HEK293T (cell line): ENCODE measurements around the gene TEX38.

Experiments used
- CTCF ChIA-PET: fragments of 350-600 bp; formaldehyde crosslinking; extraction: SDS; loops from one replicate; lab custom pipeline; 2021; ENCODE audit warnings: antibody characterized with exemption, inconsistent platforms; lab: Yijun Ruan, JAX
- POLR2A ChIA-PET: fragments of 350-600 bp; formaldehyde crosslinking; extraction: SDS; loops from one replicate; lab custom pipeline; 2020; ENCODE audit warnings: antibody characterized with exemption, inconsistent platforms; lab: Yijun Ruan, JAX
- DNase-seq: peaks from one replicate; pipeline ENCODE4 v3.0.0; 2012; ENCODE audit warnings: mixed read lengths; ENCODE audit errors: extremely low spot score
- ARNT ChIP-seq: fragments of 450-650 bp; IDR thresholded peaks from 2 replicates; pipeline ENCODE4 v1.6.1; 2017; ENCODE audit warnings: mild to moderate bottlenecking
- BHLHE40 ChIP-seq: fragments of 450-650 bp; IDR thresholded peaks from 2 replicates; pipeline ENCODE4 v1.6.1; 2016; ENCODE audit warnings: mild to moderate bottlenecking, moderate library complexity, borderline replicate concordance
- CTBP1 ChIP-seq: fragments of 450-650 bp; IDR thresholded peaks from 2 replicates; pipeline ENCODE4 v1.6.1; 2016; ENCODE audit warnings: borderline replicate concordance
- ELF4 ChIP-seq: fragments of 450-650 bp; IDR thresholded peaks from 2 replicates; pipeline ENCODE4 v1.6.1; 2017; ENCODE audit warnings: antibody characterized with exemption
- FOXA1 ChIP-seq: fragments of 450-650 bp; IDR thresholded peaks from 2 replicates; pipeline ENCODE4 v1.6.1; 2016; ENCODE audit warnings: mild to moderate bottlenecking
- FOXK2 ChIP-seq: fragments of 450-650 bp; IDR thresholded peaks from 2 replicates; pipeline ENCODE4 v1.6.1; 2016; ENCODE audit warnings: mild to moderate bottlenecking
- FOXM1 ChIP-seq: fragments of 450-650 bp; IDR thresholded peaks from 2 replicates; pipeline ENCODE4 v1.6.1; 2017; ENCODE audit warnings: mild to moderate bottlenecking, borderline replicate concordance
- HDGF ChIP-seq: fragments of 450-650 bp; IDR thresholded peaks from 2 replicates; pipeline ENCODE4 v1.6.1; 2017; ENCODE audit warnings: antibody characterized with exemption, borderline replicate concordance
- L3MBTL2 ChIP-seq: fragments of 450-650 bp; conservative IDR thresholded peaks from 2 replicates; pipeline ENCODE4 v1.6.1; 2016; ENCODE audit warnings: mild to moderate bottlenecking
- LEF1 ChIP-seq: fragments of 450-650 bp; IDR thresholded peaks from 2 replicates; pipeline ENCODE4 v1.6.1; 2017; ENCODE audit warnings: mild to moderate bottlenecking, borderline replicate concordance
- NFRKB ChIP-seq: fragments of 450-650 bp; IDR thresholded peaks from 2 replicates; pipeline ENCODE4 v1.6.1; 2016; ENCODE audit warnings: mild to moderate bottlenecking, moderate library complexity
- PKNOX1 ChIP-seq: fragments of 450-650 bp; IDR thresholded peaks from 2 replicates; pipeline ENCODE4 v1.6.1; 2016
- SP1 ChIP-seq: fragments of 450-650 bp; IDR thresholded peaks from 2 replicates; pipeline ENCODE4 v1.6.1; 2017
- SUZ12 ChIP-seq: fragments of 450-650 bp; IDR thresholded peaks from 2 replicates; pipeline ENCODE4 v1.6.1; 2016; ENCODE audit warnings: mild to moderate bottlenecking
- TARDBP ChIP-seq: fragments of 450-650 bp; IDR thresholded peaks from 2 replicates; pipeline ENCODE4 v1.6.1; 2016
- ZNF384 ChIP-seq: fragments of 450-650 bp; IDR thresholded peaks from 2 replicates; pipeline ENCODE4 v1.6.1; 2016

The TEX38 gene

GRCh38 chr1:46681333-46682034 is 9.8 kb downstream of the TEX38 start:
- DNase-seq = no peak
- TF ChIP-seq HDGF (no peak), L3MBTL2 (no peak), FOXK2 (no peak), FOXA1 (no peak), NFRKB (no peak), SP1 (no peak), SUZ12 (no peak), TARDBP (no peak), CTBP1 (no peak), PKNOX1 (no peak), ELF4 (no peak), ZNF384 (no peak), LEF1 (no peak), FOXM1 (no peak), ARNT (no peak), BHLHE40 (no peak)
- ChIA-PET CTCF (no interaction called here), POLR2A (interaction anchor here (1.3 kb wide), 1 partner anchor 10 kb away, joined by 4 read pairs; the partner anchor contains the start of gene TEX38)

GRCh38 chr1:46682064-46682463 is 10.4 kb downstream of the TEX38 start:
- ChIA-PET CTCF (no interaction called here), POLR2A (no interaction called here)
- DNase-seq = no peak

GRCh38 chr1:46684670-46685069 is 13.0 kb downstream of the TEX38 start:
- TF ChIP-seq ZNF384 (no peak), NFRKB (no peak), CTBP1 (no peak), TARDBP (no peak), SP1 (no peak), ELF4 (no peak), ARNT (no peak), PKNOX1 (no peak), LEF1 (no peak), BHLHE40 (no peak), FOXA1 (no peak), FOXK2 (no peak), L3MBTL2 (no peak), HDGF (no peak), FOXM1 (no peak), SUZ12 (no peak)

More at GRCh38 chr1:46682064-46682463, 10.4 kb downstream of the TEX38 start:
- no peak for TF ChIP-seq NFRKB
- TF ChIP-seq ZNF384 = no peak
- TF ChIP-seq FOXA1 = no peak
- TF ChIP-seq SP1 = no peak
- no peak for TF ChIP-seq SUZ12
- TF ChIP-seq PKNOX1 = no peak
- no peak for TF ChIP-seq BHLHE40
- no peak for TF ChIP-seq FOXM1
- TF ChIP-seq ARNT = no peak
- no peak for TF ChIP-seq TARDBP
- TF ChIP-seq HDGF = no peak
- no peak for TF ChIP-seq FOXK2
- no peak for TF ChIP-seq LEF1
- TF ChIP-seq ELF4 = no peak
- TF ChIP-seq L3MBTL2 = no peak
- no peak for TF ChIP-seq CTBP1

GRCh38 chr1:46686255-46686654 is 14.6 kb downstream of the TEX38 start:
- TF ChIP-seq PKNOX1 = no peak
- TF ChIP-seq ELF4 = no peak
- POLR2A ChIA-PET = no interaction called here
- CTCF ChIA-PET = interaction anchor here (0.7 kb wide), 2 partner anchors 62 to 66 kb away, joined by 4 to 5 read pairs; no protein-coding TSS in a partner anchor
- no peak for DNase-seq

More at GRCh38 chr1:46684670-46685069, 13.0 kb downstream of the TEX38 start:
- ChIA-PET CTCF (no interaction called here), POLR2A (interaction anchor here (0.8 kb wide), 1 partner anchor 15 kb away, joined by 3 read pairs; no protein-coding TSS in a partner anchor)
- no peak for DNase-seq

- no peak for TF ChIP-seq ELF4
- TF ChIP-seq ZNF384 = no peak
- TF ChIP-seq CTBP1 = no peak
- TF ChIP-seq FOXM1 = no peak
- no peak for TF ChIP-seq FOXK2
- no peak for TF ChIP-seq ARNT
- no peak for TF ChIP-seq NFRKB
- no peak for TF ChIP-seq LEF1
- no peak for TF ChIP-seq BHLHE40
- TF ChIP-seq SP1 = no peak
- TF ChIP-seq HDGF = no peak
- no peak for TF ChIP-seq TARDBP
- TF ChIP-seq PKNOX1 = no peak
- TF ChIP-seq SUZ12 = no peak
- no peak for TF ChIP-seq FOXA1
- no peak for TF ChIP-seq L3MBTL2
- no peak for DNase-seq
- ChIA-PET CTCF (no interaction called here), POLR2A (no interaction called here)
Measured at GRCh38 chr1:46687093-46687659, 15.5 kb downstream of the TEX38 start.
